ENCODE results near the gene CARMIL1.

- no peak for TF ChIP-seq CTCF (tag by site-specific recombination; IDR thresholded peaks at IDR 0.05)
- no peak for TF ChIP-seq BCL11A (tag by site-specific recombination; IDR thresholded peaks at IDR 0.05; ENCODE audit: low read depth)
- no peak for TF ChIP-seq ZNF132 (tag by site-specific recombination; IDR thresholded peaks at IDR 0.05; ENCODE audit: borderline replicate concordance)
- peak; percentile 86 for TF ChIP-seq ZNF629 (tag by site-specific recombination; IDR thresholded peaks at IDR 0.05)
- TF ChIP-seq ZSCAN5A (tag by site-specific recombination; IDR thresholded peaks at IDR 0.05) = no peak
- TF ChIP-seq ZNF449 (tag by site-specific recombination; IDR thresholded peaks at IDR 0.05) = no peak
- no peak for TF ChIP-seq ZNF114 (tag by site-specific recombination; IDR thresholded peaks at IDR 0.05)
- peak; percentile 14; the same call in 1 of the 2 replicates for TF ChIP-seq SP2 (tag by site-specific recombination; IDR thresholded peaks at IDR 0.05)
- no peak for TF ChIP-seq YY2 (tag by site-specific recombination; IDR thresholded peaks at IDR 0.05)
- no peak for TF ChIP-seq ZNF660 (tag by site-specific recombination; IDR thresholded peaks at IDR 0.05)
- peak; percentile 83 for TF ChIP-seq PRDM4 (tag by site-specific recombination; IDR thresholded peaks at IDR 0.05)
- no peak for TF ChIP-seq SCRT2 (tag by site-specific recombination; IDR thresholded peaks at IDR 0.05)
- no peak for TF ChIP-seq SETDB1 (IDR thresholded peaks at IDR 0.05; ENCODE audit: insufficient read length, low read length)
- TF ChIP-seq ZNF121 (tag by site-specific recombination; IDR thresholded peaks at IDR 0.05) = no peak
Observed at GRCh38 chr6:25346064-25346463, 66.9 kb downstream of the CARMIL1 start.
